AG08396 (cell line): Measurements from ENCODE around the gene PARD3.
"Not testable (repeated sequence)": the region's sequence is repeated elsewhere in the genome, so short reads cannot be mapped to it uniquely, and the experiment has no call there.

Experiments used
- DNase-seq: peaks from one replicate; pipeline ENCODE4 v3.0.0; 2012; ENCODE audit warnings: low spot score, mixed read lengths

The PARD3 gene

GRCh38 chr10:34648919-34649318, 166.2 kb downstream of the PARD3 start:
- DNase-seq: no peak

GRCh38 chr10:34647875-34648865, 166.9 kb downstream of the PARD3 start:
- no peak for DNase-seq

- DNase-seq: no peak
These were observed 167.9 kb downstream of the PARD3 start for GRCh38 chr10:34647160-34647559.

- no peak for DNase-seq
These were observed 168.8 kb downstream of the PARD3 start for GRCh38 chr10:34646331-34646730.

- not testable (repeated sequence) for DNase-seq
These were observed 170.3 kb downstream of the PARD3 start for GRCh38 chr10:34644815-34645214.

GRCh38 chr10:34644224-34644623, 170.9 kb downstream of the PARD3 start:
- no peak for DNase-seq

GRCh38 chr10:34643620-34644019, 171.5 kb downstream of the PARD3 start:
- DNase-seq: no peak

- DNase-seq: no peak
These were observed 173.1 kb downstream of the PARD3 start for GRCh38 chr10:34641913-34642558.

GRCh38 chr10:34641147-34641912, 173.8 kb downstream of the PARD3 start:
- no peak for DNase-seq

GRCh38 chr10:34638406-34639054, 176.6 kb downstream of the PARD3 start:
- peak; percentile 73 for DNase-seq

GRCh38 chr10:34637418-34637911, 177.6 kb downstream of the PARD3 start:
- peak; percentile 31 for DNase-seq

GRCh38 chr10:34635111-34635510, 180.0 kb downstream of the PARD3 start:
- DNase-seq: no peak

- DNase-seq: no peak
These were observed 181.7 kb downstream of the PARD3 start for GRCh38 chr10:34633374-34633773.

- no peak for DNase-seq
These were observed 186.0 kb downstream of the PARD3 start for GRCh38 chr10:34629084-34629483.

GRCh38 chr10:34628174-34628796, 186.8 kb downstream of the PARD3 start:
- DNase-seq: peak; percentile 47

- DNase-seq: no peak
These were observed 187.4 kb downstream of the PARD3 start for GRCh38 chr10:34627741-34628140.

GRCh38 chr10:34627331-34627730, 187.8 kb downstream of the PARD3 start:
- no peak for DNase-seq

GRCh38 chr10:34626158-34626880, 188.8 kb downstream of the PARD3 start:
- DNase-seq: no peak

- DNase-seq: no peak
These were observed 190.6 kb downstream of the PARD3 start for GRCh38 chr10:34624323-34625153.

GRCh38 chr10:34622945-34623344, 192.2 kb downstream of the PARD3 start:
- no peak for DNase-seq
